SU-DHL-6 (cell line): Measurements from ENCODE around the gene TTC27.

Source experiments
- H2AFZ ChIP-seq: fragments of 200-600 bp; sonication (generic); 2 replicates; pipeline ENCODE4 v1.6.1; 2014; ENCODE audit warnings: low read depth, mild to moderate bottlenecking, moderate library complexity, mixed read lengths, antibody characterized with exemption, low read length; ENCODE audit not compliant: severe bottlenecking
- H3F3A ChIP-seq: fragments of 200-600 bp; shearing (Covaris generic); 2 replicates; pipeline ENCODE4 v1.6.0; 2016; ENCODE audit warnings: antibody characterized with exemption, mild to moderate bottlenecking; ENCODE audit not compliant: insufficient read depth
- H3K27ac ChIP-seq: fragments of 200-600 bp; sonication (generic); 2 replicates; pipeline ENCODE4 v1.5.1; 2016; ENCODE audit warnings: low read depth, mild to moderate bottlenecking, low read length, moderate library complexity, mixed read lengths
- H3K27me3 ChIP-seq: fragments of 200-600 bp; sonication (generic), shearing (Covaris generic); 2 replicates; pipeline ENCODE4 v1.6.0; 2014; ENCODE audit warnings: mild to moderate bottlenecking, low read length
- H3K36me3 ChIP-seq: fragments of 200-600 bp; sonication (generic); 2 replicates; pipeline ENCODE4 v1.6.1; 2014; ENCODE audit warnings: mild to moderate bottlenecking, low read length, mixed read lengths
- H3K4me2 ChIP-seq: fragments of 300-600, 200-600 bp; shearing (Covaris generic), sonication (generic); 2 replicates; pipeline ENCODE4 v1.6.0; 2014; ENCODE audit warnings: low read length, low read depth, mild to moderate bottlenecking; ENCODE audit not compliant: poor library complexity, severe bottlenecking
- H3K4me3 ChIP-seq: fragments of 200-600 bp; sonication (generic); 2 replicates; pipeline ENCODE4 v1.5.1; 2014; ENCODE audit warnings: antibody characterized with exemption, low read length, mild to moderate bottlenecking, mixed read lengths; ENCODE audit not compliant: insufficient read depth, poor library complexity, severe bottlenecking
- H3K79me2 ChIP-seq: fragments of 200-600 bp; sonication (generic); 2 replicates; pipeline ENCODE4 v1.6.1; 2014; ENCODE audit warnings: mild to moderate bottlenecking, low read length, moderate library complexity; ENCODE audit not compliant: insufficient read depth
- H3K9ac ChIP-seq: fragments of 200-600 bp; sonication (generic); 2 replicates; pipeline ENCODE4 v1.7.0; 2014; ENCODE audit warnings: mild to moderate bottlenecking, low read length
- H3K9me2 ChIP-seq: fragments of 200-600 bp; sonication (generic); replicated peaks from 2 replicates; pipeline ENCODE4 v1.6.1; 2014; ENCODE audit warnings: low read length; ENCODE audit not compliant: insufficient read depth
- H3K9me3 ChIP-seq: fragments of 200-600 bp; sonication (generic); 2 replicates; pipeline ENCODE4 v1.6.1; 2014; ENCODE audit warnings: low read length, mixed read lengths; ENCODE audit not compliant: insufficient read depth
- H4K20me1 ChIP-seq: fragments of 200-600 bp; sonication (generic); 2 replicates; pipeline ENCODE4 v1.6.1; 2014; ENCODE audit warnings: low read depth, mild to moderate bottlenecking, antibody characterized with exemption, low read length, moderate library complexity, mixed read lengths
- EZH2phosphoT487 ChIP-seq: fragments of 200-600 bp; sonication (generic), shearing (Covaris generic); conservative IDR thresholded peaks from 2 replicates; pipeline ENCODE4 v1.6.1; 2018; ENCODE audit warnings: mild to moderate bottlenecking, antibody characterized with exemption, low read length, moderate library complexity, mixed read lengths
- TF ChIP-seq, protein P1 (sequence below): fragments of 200-600 bp; sonication (generic); IDR thresholded peaks from one replicate; pipeline ENCODE4 v1.5.1; 2017; ENCODE audit warnings: antibody characterized with exemption, mild to moderate bottlenecking, low read length, moderate library complexity; ENCODE audit not compliant: insufficient read depth, poor library complexity, severe bottlenecking

TTC27 gene

DNA sequence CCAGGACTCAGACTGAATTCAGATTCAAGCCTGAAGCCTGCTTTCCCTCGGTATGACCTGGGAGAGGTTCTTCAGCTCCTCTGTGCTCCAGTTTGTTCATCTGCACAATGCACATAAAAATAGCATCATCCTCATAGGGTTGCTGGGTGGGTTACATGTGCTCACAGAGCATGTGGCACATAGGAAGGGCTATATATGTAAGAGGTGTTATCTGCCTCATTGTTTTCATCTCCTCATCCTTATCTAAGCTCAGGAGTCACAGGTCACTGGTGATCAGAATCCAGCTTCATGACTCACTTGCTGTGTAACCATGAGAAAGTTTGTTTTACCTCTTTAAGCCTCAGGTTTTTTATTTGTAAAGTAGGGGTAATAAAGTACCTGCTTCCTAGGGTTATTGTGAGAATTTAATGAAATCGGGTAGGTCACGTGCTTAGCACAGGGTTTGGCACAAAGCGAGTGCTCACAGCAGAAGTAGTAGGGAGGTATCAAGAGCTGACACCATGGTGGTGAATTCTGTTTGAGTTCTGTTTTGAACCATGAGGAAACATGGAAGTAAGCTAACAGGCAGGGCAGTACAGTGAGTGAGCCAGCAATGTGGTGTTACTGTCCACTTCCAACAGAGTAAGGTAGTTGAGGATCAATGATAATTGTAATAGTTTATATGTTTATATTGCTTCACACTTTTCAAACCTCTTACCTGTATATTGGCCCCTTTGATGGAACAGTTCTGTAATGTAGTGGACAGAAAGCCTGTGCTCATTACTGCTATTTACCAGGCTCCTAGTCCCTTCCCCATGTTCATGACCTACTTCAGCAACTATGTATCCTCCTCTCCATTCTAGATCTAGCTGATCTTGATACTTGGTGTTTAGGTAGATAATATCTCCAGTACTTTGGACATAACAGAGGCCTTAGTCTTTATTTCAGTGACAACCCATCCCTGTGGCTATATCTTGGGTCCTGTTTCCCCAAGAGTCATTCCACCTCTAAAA, 177.6 kb downstream of the TTC27 start:
- Histone ChIP-seq H3K9me2 (no peaks in the 10 kb centered on the region), H3F3A (no peaks in the 10 kb centered on the region), H3K27me3 (no peaks in the 10 kb centered on the region), H3K9ac (no peak overlapping the region), H3K79me2 (no peaks in the 10 kb centered on the region), H3K9me3 (no peaks in the 10 kb centered on the region), H3K36me3 (no peaks in the 10 kb centered on the region), H4K20me1 (no peaks in the 10 kb centered on the region), H3K4me2 (no peak overlapping the region), H3K4me3 (no peak overlapping the region), H2AFZ (no peak overlapping the region), H3K27ac (no peak overlapping the region)
- TF ChIP-seq, protein P1, sequence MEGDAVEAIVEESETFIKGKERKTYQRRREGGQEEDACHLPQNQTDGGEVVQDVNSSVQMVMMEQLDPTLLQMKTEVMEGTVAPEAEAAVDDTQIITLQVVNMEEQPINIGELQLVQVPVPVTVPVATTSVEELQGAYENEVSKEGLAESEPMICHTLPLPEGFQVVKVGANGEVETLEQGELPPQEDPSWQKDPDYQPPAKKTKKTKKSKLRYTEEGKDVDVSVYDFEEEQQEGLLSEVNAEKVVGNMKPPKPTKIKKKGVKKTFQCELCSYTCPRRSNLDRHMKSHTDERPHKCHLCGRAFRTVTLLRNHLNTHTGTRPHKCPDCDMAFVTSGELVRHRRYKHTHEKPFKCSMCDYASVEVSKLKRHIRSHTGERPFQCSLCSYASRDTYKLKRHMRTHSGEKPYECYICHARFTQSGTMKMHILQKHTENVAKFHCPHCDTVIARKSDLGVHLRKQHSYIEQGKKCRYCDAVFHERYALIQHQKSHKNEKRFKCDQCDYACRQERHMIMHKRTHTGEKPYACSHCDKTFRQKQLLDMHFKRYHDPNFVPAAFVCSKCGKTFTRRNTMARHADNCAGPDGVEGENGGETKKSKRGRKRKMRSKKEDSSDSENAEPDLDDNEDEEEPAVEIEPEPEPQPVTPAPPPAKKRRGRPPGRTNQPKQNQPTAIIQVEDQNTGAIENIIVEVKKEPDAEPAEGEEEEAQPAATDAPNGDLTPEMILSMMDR: no peak
- no peak for TF ChIP-seq EZH2phosphoT487

DNA sequence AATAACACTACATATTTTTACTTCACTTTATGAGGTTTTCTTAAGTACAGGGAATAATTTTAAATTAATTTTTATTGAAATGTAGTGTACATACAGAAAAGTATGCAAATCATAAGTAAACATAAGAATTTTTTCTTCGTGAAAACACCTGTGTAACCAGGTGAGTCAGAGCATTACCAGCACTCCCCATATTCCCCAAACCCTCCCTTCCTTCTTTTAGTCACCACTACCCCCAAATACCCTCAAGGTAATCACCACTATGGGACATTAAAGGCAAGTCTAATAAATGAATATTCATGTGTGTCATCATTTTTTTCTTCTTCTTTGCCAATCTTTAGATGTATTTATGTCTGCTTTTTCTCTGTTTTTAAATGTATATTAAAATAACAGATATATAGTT, 179.0 kb downstream of the TTC27 start:
- Histone ChIP-seq H3K27me3 (no peaks in the 10 kb centered on the region), H3K4me2 (no peak overlapping the region), H3K4me3 (no peak overlapping the region), H3K27ac (no peak overlapping the region), H3K9me3 (no peaks in the 10 kb centered on the region), H3F3A (no peaks in the 10 kb centered on the region), H3K79me2 (no peaks in the 10 kb centered on the region), H3K9me2 (no peaks in the 10 kb centered on the region), H3K9ac (no peak overlapping the region), H4K20me1 (no peaks in the 10 kb centered on the region), H3K36me3 (no peaks in the 10 kb centered on the region), H2AFZ (no peak overlapping the region)
- TF ChIP-seq, protein P1: no peak
- no peak for TF ChIP-seq EZH2phosphoT487

DNA sequence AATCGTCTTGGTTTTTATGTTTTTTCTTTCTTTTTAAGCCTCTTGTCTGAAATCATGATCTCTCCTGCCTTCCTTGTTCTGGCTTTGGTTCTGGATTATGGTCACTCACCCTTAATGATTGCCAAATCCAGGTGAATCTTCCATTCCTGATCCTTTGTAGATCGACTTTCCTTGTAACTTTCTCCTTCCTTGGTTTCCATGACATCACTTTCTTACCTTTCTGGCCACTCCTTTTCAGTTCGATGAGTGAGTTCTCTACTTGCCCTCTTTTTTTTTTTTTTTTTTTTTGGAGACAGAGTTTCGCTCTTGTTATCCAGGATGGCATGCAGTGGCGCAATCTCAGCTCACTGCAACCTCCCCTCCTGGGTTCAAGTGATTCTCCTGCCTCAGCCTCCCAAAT, 179.8 kb downstream of the TTC27 start:
- Histone ChIP-seq H4K20me1 (no peaks in the 10 kb centered on the region), H3K9ac (no peak overlapping the region), H2AFZ (no peak overlapping the region), H3K4me2 (no peak overlapping the region), H3K79me2 (no peaks in the 10 kb centered on the region), H3K27ac (no peak overlapping the region), H3K9me3 (no peaks in the 10 kb centered on the region), H3K9me2 (no peaks in the 10 kb centered on the region), H3K36me3 (no peaks in the 10 kb centered on the region; the same call in 1 of the 2 replicates), H3F3A (no peaks in the 10 kb centered on the region), H3K27me3 (no peaks in the 10 kb centered on the region), H3K4me3 (no peak overlapping the region)
- TF ChIP-seq, protein P1: no peak
- TF ChIP-seq EZH2phosphoT487: no peak
